GM21619 (cell line): ENCODE data around the gene RPL37.
"Not testable (repeated sequence)": the region's sequence is repeated elsewhere in the genome, so short reads cannot be mapped to it uniquely, and the experiment has no call there.

Experiments
- ATAC-seq: cut with Tn5 transposase; IDR thresholded peaks from one replicate; pipeline ENCODE4 v1.9.1; 2021; ENCODE audit not compliant: unreplicated experiment

RPL37 gene

GRCh38 chr5:40798012-40798800, 36.8 kb downstream of the RPL37 start, which contains the start of gene PRKAA1:
Gene PRKAA1, minus strand, starts transcription at chr5:40798374. Its CDS starts 185 bp downstream, at chr5:40798189.
- peak; percentile 94 for ATAC-seq

- peak; percentile 38 for ATAC-seq
Measured at GRCh38 chr5:40797273-40798011, 37.6 kb downstream of the RPL37 start.

DNA sequence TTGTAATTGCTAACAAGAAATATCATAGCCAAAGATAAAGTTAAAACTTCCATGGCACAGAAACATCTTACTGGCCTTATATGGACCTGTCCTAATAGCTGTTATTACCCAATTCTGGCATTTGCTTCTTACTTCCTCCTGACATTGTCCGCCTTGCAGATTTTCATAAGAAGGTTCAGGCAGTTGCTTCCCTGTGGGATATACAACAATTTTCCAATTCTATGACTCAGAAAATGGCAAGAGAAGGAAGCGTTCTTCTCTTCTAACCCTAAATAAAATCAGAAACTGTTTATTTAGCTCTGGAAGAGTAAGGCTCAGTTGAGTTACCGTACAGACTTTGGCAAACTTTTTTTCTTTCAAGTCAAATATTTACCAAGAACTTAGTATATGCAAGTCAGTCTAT, 38.5 kb downstream of the RPL37 start:
- no peak for ATAC-seq

DNA sequence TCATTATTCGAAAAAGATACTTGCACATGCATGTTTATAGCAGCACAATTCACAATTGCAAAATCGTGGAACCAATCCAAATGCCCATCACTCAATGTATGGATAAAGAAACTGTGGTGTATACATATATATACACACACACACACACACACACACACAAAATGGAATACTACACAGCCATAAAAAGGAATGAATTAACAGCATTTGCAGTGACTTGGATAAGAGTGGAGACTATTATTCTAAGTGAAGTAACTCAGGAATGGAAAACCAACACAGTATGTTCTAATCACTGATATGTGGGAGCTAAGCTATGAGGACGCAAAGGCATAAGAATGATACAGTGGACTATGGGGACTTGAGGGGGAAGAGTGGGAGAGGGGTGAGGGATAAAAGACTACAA, 40.1 kb downstream of the RPL37 start:
- ATAC-seq = not testable (repeated sequence)

DNA sequence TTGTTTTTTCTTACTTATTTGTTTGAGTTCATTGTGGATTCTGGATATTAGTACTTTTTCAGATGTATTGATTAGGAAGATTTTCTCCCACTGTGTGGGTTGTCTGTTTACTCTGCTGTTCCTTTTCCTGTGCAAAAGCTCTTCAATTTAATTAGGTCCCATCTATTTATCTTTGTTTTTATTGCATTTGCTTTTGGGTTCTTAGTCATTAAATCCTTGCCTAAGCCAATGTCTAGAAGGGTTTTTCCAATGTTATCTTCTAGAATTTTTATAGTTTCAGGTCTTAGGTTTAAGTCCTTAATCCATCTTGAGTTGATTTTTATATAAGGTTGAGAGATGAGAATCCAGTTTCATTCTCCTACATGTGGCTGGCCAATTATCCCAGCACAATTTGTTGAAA, 40.7 kb downstream of the RPL37 start:
- ATAC-seq = not testable (repeated sequence)

GRCh38 chr5:40792691-40793090, 42.3 kb downstream of the RPL37 start:
- ATAC-seq = not testable (repeated sequence)

DNA sequence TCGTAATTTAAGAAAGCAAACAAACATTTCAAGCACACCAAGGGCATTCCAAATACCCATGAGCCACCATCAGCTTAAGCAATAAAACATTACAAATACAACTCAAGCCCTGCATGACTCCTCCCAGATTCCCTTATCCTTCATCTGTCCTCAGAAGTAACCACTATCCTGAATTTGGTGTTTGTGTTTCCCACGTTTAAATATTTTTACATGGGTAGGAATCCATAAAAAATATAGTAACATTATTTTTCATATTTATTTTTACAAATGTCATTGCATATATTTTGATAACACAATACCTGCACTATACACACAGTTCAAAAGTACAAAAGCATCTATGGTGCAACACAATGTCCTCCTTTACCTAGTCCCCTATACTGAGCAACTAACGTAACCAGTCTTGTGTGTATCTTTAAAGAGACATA, 43.3 kb downstream of the RPL37 start:
- no peak for ATAC-seq

DNA sequence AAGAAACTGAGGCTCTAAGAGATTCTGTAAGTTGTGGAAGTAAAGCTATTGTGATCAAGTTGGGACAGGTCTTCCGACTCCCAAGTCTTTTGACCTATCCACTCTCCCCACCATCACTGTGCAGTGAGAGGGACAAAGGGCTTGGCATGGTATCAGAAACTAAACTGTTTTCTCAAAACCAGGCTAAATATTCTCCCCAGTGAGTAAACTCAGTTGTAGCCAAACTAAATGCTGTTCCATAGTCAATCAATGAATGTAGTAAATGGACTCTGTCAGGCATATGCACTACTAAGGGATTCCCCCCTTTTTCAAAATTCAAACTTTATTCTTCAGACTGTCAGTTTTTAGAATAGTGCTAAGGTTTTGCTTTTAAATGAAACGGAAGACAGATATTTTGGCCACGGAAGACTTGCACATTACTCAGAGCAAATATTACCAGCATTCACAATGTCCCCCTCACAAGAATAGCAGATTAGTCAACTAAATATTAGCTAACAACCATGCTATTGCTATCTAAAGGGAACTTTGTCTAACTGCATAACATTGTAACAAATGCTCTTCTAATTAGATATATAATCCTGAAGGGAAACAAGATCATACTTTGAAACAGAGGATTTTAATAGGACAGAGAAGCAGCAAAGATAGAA, 44.0 kb downstream of the RPL37 start:
- no peak for ATAC-seq

- not testable (repeated sequence) for ATAC-seq
Measured at GRCh38 chr5:40788941-40789340, 46.1 kb downstream of the RPL37 start.

GRCh38 chr5:40787986-40788385, 47.0 kb downstream of the RPL37 start:
- ATAC-seq = no peak

DNA sequence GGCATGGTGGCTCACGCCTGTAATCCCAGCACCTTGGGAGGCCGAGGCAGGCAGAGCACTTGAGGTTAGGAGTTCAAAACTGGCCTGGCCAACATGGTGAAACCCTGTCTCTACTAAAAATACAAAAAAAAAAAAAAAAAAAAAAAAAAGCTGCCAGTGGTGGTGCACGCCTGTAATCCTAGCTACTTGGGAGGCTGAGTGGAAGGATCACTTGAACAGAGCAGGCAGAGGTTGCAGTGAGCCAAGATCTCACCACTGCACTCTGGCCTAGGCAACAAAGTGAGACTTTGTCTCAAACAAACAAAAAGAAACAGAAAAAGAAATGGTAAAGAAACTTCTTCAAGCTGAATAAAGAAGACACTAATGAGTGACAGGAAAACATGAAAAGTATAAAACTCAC, 48.4 kb downstream of the RPL37 start:
- ATAC-seq = not testable (repeated sequence)

GRCh38 chr5:40784916-40785315, 50.1 kb downstream of the RPL37 start:
- ATAC-seq = no peak

- no peak for ATAC-seq
Measured at GRCh38 chr5:40784027-40784653, 50.9 kb downstream of the RPL37 start.

DNA sequence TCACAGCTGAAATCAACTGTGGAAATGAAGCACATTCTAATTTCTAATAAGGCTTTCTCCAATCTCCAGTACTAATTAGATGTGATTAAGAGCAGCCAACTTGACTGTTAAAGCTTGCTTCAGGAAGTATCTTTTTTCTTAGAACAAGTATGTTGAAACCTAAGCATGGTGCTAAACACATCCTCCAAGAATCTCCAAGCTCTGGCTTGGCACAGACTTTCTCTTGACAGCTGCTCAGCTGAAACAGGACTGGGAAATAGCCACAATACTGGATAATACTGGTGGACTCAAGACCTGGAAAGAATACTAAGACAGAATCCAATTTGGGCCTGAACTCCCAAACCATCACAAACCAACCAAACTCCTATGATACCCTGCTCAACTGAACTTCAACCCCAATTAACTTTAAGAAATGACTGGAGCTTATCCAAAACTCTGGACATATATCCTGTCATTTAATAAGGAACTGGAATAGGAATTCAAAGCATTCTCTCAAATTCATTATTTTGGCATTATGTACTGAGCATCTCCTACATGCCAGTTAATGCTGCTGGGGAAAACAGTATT, 53.1 kb downstream of the RPL37 start:
- ATAC-seq = no peak

DNA sequence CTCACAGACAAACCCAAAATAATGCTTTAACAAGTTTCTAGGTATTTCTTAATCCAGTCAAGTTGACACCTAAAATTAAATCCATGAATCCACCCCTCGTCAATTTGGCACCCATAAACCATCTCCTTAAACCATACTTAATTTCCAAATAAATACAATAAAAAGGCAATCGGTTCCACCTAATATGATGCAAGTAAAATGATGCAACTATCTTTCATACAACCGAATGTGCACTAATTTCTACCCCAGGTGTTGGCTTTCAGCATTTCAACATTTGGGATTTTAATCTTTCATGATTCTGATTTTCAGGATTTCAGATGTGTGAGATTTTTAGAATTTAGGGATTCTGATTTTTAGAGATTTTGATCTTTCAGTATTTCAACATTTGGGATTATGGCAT, 54.2 kb downstream of the RPL37 start:
- no peak for ATAC-seq

DNA sequence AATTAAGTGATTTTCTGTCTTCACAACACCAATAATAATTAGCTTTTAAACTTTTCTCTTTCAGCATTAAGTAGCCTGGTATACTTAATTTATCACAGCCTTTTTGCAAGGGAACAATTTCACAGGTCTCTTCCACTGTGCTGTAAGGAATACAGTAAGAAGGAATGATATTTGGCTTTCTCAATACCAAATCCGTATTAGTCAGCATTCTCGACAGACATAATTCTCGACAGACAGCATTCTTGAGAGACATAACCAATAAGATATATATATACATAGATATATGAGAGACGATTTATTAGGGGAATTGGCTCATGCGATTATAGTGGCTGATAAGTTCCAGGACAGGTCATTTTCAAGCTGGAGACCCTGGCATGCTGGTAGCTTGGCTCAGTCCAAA, 54.8 kb downstream of the RPL37 start:
- no peak for ATAC-seq

DNA sequence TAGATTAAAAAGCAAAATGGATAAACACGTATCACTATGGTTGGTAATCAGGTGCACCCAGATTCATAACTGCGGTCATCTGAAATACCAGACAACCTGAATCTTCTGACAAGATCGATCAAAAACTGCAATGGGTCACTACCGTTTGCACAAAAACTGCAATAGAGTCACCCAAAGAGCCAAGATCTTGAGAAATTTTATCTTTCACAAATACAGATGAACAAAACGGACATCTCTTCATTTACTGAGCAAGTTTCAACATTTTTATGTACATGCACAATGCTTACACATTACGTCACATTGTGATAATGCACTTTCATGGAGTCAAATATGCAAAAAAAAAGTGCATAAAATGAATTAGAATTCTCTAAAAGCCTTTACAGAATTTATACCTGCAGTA, 55.5 kb downstream of the RPL37 start:
- ATAC-seq = no peak

DNA sequence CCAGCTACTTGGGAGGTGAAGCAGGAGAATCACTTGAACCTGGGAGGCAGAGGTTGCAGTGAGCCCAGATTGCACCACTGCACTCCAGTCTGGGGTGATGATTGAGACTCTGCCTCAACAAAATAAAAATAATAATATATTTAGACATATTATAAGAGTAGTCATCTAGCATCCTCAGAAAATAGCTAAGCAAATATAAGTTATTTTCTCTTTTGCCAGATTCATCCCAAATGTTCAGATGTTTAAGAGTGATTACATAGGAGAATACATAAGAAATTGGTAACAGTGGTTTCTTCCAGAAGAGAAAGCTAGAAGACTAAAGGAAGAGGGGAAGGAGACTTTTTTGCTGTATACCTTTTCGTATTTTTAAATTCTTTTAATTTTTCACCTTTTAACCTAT, 56.9 kb downstream of the RPL37 start:
- ATAC-seq = no peak

- no peak for ATAC-seq
Measured at GRCh38 chr5:40776658-40776977, 58.4 kb downstream of the RPL37 start.

DNA sequence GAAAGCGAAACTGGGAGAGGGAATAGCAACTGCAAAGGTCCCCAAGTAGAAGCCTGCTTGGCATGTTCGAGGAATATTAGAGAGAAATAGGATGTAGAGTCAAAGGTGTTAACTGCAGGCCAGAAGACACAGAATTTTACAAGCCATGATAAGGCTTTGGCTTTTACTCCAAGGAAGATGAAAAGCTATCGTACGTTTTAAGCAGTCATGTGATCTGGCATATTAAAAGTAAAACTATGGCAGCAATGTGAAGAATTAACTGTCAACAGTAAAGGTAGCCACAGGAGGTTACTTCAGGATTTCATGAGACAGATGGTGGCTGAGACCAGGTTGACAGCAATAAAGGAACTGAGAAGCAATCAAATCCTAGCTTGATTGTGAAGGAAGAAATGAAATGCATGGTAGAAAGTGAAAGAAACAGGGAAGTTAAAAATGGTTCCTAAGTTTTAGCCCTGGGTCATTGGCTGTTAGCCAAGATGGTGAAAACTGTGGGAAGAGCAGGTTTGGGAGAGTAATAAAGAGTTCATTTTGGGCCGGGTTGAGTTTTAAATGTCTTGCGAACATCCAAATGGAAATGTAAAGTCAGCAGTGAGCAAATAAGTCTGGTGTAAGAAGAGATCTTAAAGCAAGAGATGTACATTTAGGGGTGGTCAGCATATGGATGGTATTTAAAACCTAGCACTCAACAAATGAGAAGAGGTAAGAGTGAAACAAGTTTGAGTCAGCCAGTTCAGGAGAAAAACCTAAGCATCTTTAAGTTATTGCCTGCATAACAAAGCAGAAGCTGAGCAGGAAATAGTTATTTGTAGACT, 59.0 kb downstream of the RPL37 start:
- no peak for ATAC-seq
